ENCODE data around the gene R3HDM4. TPM values are rescaled to one million over a fixed set of nuclear protein-coding genes. Genes with fewer than 3 reads are reported as not detected.

R3HDM4 gene
- total RNA-seq, 4 donors from 2014 or later = 37.2 to 49.1 (median 44.3) TPM

GRCh38 chr19:932648-933552 is 19.9 kb upstream of the R3HDM4 start:
- peak overlapping the region in 1 of 4 donors; percentile 18 for H3K27ac ChIP-seq
- TF ChIP-seq POLR2A (IDR thresholded peaks at IDR 0.05) (no peak), CTCF (IDR thresholded peaks at IDR 0.05 in 4 of 5, conservative IDR thresholded peaks at IDR 0.05 in 1 of 5) (no peak)

GRCh38 chr19:931860-932647 is 19.0 kb upstream of the R3HDM4 start:
- no peaks in the 10 kb centered on the region for H3K27me3 ChIP-seq
- intact Hi-C loops (cut with DNase I; ENCODE audit: low total_unique reads) = no loop called here
- no peaks in the 10 kb centered on the region for H3K36me3 ChIP-seq
- TF ChIP-seq CTCF (IDR thresholded peaks at IDR 0.05 in 4 of 5, conservative IDR thresholded peaks at IDR 0.05 in 1 of 5) (no peak), POLR2A (IDR thresholded peaks at IDR 0.05) (no peak)
- no peak for DNase-seq
- no peak overlapping the region for H3K4me3 ChIP-seq
- H3K4me1 ChIP-seq = peaks cover 20 to 34% of the 10 kb centered on the region in 2 donors
- H3K9me3 ChIP-seq = no peaks in the 10 kb centered on the region
- ATAC-seq = no peak
- no peak overlapping the region for H3K27ac ChIP-seq
- in situ Hi-C loops (cut with MboI; ENCODE audit: low sequenced_read_pairs in 4 of 4) = no loop called here

More at GRCh38 chr19:932648-933552, 19.9 kb upstream of the R3HDM4 start:
- intact Hi-C loops (cut with DNase I; ENCODE audit: low total_unique reads) = no loop called here
- in situ Hi-C loops (cut with MboI; ENCODE audit: low sequenced_read_pairs in 4 of 4) = no loop called here
- no peaks in the 10 kb centered on the region for H3K36me3 ChIP-seq
- no peaks in the 10 kb centered on the region for H3K9me3 ChIP-seq
- peaks cover 20 to 28% of the 10 kb centered on the region in 2 donors for H3K4me1 ChIP-seq
- H3K27me3 ChIP-seq = no peaks in the 10 kb centered on the region
- H3K4me3 ChIP-seq = peak overlapping the region in 2 of 4 donors; percentile 0 to 34
- DNase-seq (peak in 1 of 2 donors; percentile 44), ATAC-seq (no peak)

GRCh38 chr19:929891-930258 is 16.9 kb upstream of the R3HDM4 start:
- no peaks in the 10 kb centered on the region for H3K27me3 ChIP-seq
- peaks cover 15 to 37% of the 10 kb centered on the region in 2 donors for H3K4me1 ChIP-seq
- no peaks in the 10 kb centered on the region for H3K9me3 ChIP-seq
- H3K27ac ChIP-seq = no peak overlapping the region
- no peaks in the 10 kb centered on the region for H3K36me3 ChIP-seq
- no peak for DNase-seq
- intact Hi-C loops (cut with DNase I; ENCODE audit: low total_unique reads) = loop anchor here (5.0 to 10.0 kb wide), 2 partner anchors 262 to 265 kb away; partner anchors contain the start of gene RNF126
- in situ Hi-C loops (cut with MboI; ENCODE audit: low sequenced_read_pairs in 4 of 4) = loop anchor here in 1 of 4 donors (10.0 kb wide), 1 partner anchor 155 kb away; no protein-coding TSS in a partner anchor
- no peak overlapping the region for H3K4me3 ChIP-seq
- no peak for TF ChIP-seq POLR2A (IDR thresholded peaks at IDR 0.05)
- no peak for ATAC-seq

GRCh38 chr19:929203-929890 is 16.3 kb upstream of the R3HDM4 start:
- intact Hi-C loops (cut with DNase I; ENCODE audit: low total_unique reads) = loop anchor here (5.0 to 10.0 kb wide), 2 partner anchors 263 to 265 kb away; partner anchors contain the start of gene RNF126
- no peaks in the 10 kb centered on the region for H3K27me3 ChIP-seq
- H3K4me3 ChIP-seq = no peak overlapping the region
- DNase-seq (no peak), ATAC-seq (no peak)
- peaks cover 16 to 37% of the 10 kb centered on the region in 2 donors for H3K4me1 ChIP-seq
- H3K9me3 ChIP-seq = no peaks in the 10 kb centered on the region
- H3K36me3 ChIP-seq = no peaks in the 10 kb centered on the region
- in situ Hi-C loops (cut with MboI; ENCODE audit: low sequenced_read_pairs in 4 of 4) = loop anchor here in 1 of 4 donors (10.0 kb wide), 1 partner anchor 155 kb away; no protein-coding TSS in a partner anchor
- H3K27ac ChIP-seq = no peak overlapping the region
- TF ChIP-seq CTCF (IDR thresholded peaks at IDR 0.05 in 4 of 5, conservative IDR thresholded peaks at IDR 0.05 in 1 of 5) (no peak), POLR2A (IDR thresholded peaks at IDR 0.05) (no peak)

All from gastrocnemius medialis (tissue), 4 donors.